ENCODE data around the gene ZIK1. TPM values are rescaled to one million over a fixed set of nuclear protein-coding genes. Genes with fewer than 3 reads are reported as not detected.
A peak's percentile ranks its signal among the peaks of the same experiment; 100 is the strongest.

ZIK1 gene
- total and polyA plus RNA-seq, 9 of the 15 experiments (the other 6 are each of a cell fraction or from before 2014, with no cell fraction given), result 0.03 to 0.42 (median 0.15) TPM; not detected in 1

- peak; percentile 92 for TF ChIP-seq ZNF740 (CRISPR knock-in tag; IDR thresholded peaks at IDR 0.05)
- TF ChIP-seq ZNF740 (tag; IDR thresholded peaks at IDR 0.05), result peak in 1 of 2 experiments; percentile 82; a peak in 1 of 4 replicates
- TF ChIP-seq NCOA2 (IDR thresholded peaks at IDR 0.05; ENCODE audit: partially characterized antibody in 2 of 2), result no peak
- 0 out of 4 replicates have a peak, but pooled peaks of 1 of the 2 experiments have one; percentile 16 for TF ChIP-seq SRF (CRISPR knock-in tag; IDR thresholded peaks at IDR 0.05)
- TF ChIP-seq POU5F1 (IDR thresholded peaks at IDR 0.05; ENCODE audit: borderline replicate concordance, low read depth, low read length, partially characterized antibody), result no peak
- peak in 1 of 2 experiments; percentile 13 for TF ChIP-seq E2F6 (IDR thresholded peaks at IDR 0.05; ENCODE audit: borderline replicate concordance in 1 of 2, extremely low read depth in 1 of 2, insufficient read depth in 1 of 2, insufficient read length in 1 of 2, low read depth in 1 of 2, low read length in 1 of 2, poor library complexity in 1 of 2, severe bottlenecking in 1 of 2)
- TF ChIP-seq ZNF77 (CRISPR knock-in tag; IDR thresholded peaks at IDR 0.05), result no peak
- no peak for TF ChIP-seq MTF1 (CRISPR knock-in tag; IDR thresholded peaks at IDR 0.05; ENCODE audit: borderline replicate concordance)
- peak; percentile 28; the same call in 1 of the 2 replicates for TF ChIP-seq ESRRA (IDR thresholded peaks at IDR 0.05; ENCODE audit: borderline replicate concordance, low read depth)
- no peak for TF ChIP-seq RBM14 (IDR thresholded peaks at IDR 0.05; ENCODE audit: borderline replicate concordance, insufficient read depth, low read depth, low read length)
- no peak for TF ChIP-seq SMAD4 (CRISPR knock-in tag; conservative IDR thresholded peaks at IDR 0.05)
- TF ChIP-seq ZBTB12 (CRISPR knock-in tag; IDR thresholded peaks at IDR 0.05), result 0 out of 2 replicates have a peak, but pooled peaks have one; percentile 12
- TF ChIP-seq JUND (IDR thresholded peaks at IDR 0.05; ENCODE audit: borderline replicate concordance, low read depth, low read length), result peak; percentile 45; the same call in 1 of the 2 replicates
- no peak for TF ChIP-seq JUND (tag; IDR thresholded peaks at IDR 0.05; ENCODE audit: borderline replicate concordance, low read depth, low read length)
- no peak for TF ChIP-seq ZNF583 (CRISPR knock-in tag; IDR thresholded peaks at IDR 0.05)
- TF ChIP-seq CEBPB (tag; IDR thresholded peaks at IDR 0.05), result no peak; the same call in 1 of the 2 replicates
- no peak for TF ChIP-seq ARID2 (IDR thresholded peaks at IDR 0.05)
- TF ChIP-seq ARID1B (IDR thresholded peaks at IDR 0.05), result no peak
- TF ChIP-seq CXXC5 (CRISPR knock-in tag; IDR thresholded peaks at IDR 0.05), result peak; percentile 84
- no peak for TF ChIP-seq ZFPM2 (CRISPR knock-in tag; IDR thresholded peaks at IDR 0.05)
- peak; percentile 97 for TF ChIP-seq HCFC1 (IDR thresholded peaks at IDR 0.05; ENCODE audit: low read depth, low read length)
- no peak for TF ChIP-seq JUNB (CRISPR knock-in tag; conservative IDR thresholded peaks at IDR 0.05)
- peak in 2 of 3 experiments; percentile 62 to 82 for TF ChIP-seq YY1 (IDR thresholded peaks at IDR 0.05; ENCODE audit: borderline replicate concordance in 1 of 3, control insufficient read depth in 1 of 3, extremely low read depth in 1 of 3, insufficient read depth in 3 of 3, insufficient read length in 1 of 3, insufficient replicate concordance in 2 of 3, low read depth in 1 of 3, low read length in 2 of 3)
- no peak for TF ChIP-seq SMARCA5 (IDR thresholded peaks at IDR 0.05)
Observed at GRCh38 chr19:57632987-57633831, 49.3 kb downstream of the ZIK1 start, which contains the start of gene ZNF211 (continued).

Data from K562 (cell line).